Smooth muscle cell (in vitro differentiated cells): Measurements from ENCODE around the gene PCSK4. TPM values are rescaled to one million over a fixed set of nuclear protein-coding genes. Genes with fewer than 3 reads are reported as not detected.

Experiments used
- DNase-seq: peaks from one replicate; lab custom pipeline; 2025; ENCODE audit not compliant: unreplicated experiment; lab: John Stamatoyannopoulos, UW
- H2AFZ ChIP-seq: fragments of 200-600 bp; sonication (generic); 2 replicates; pipeline ENCODE4 v1.6.0; 2016; ENCODE audit warnings: antibody characterized with exemption, low read depth, mild to moderate bottlenecking
- H3F3A ChIP-seq: fragments of 200-600 bp; sonication (generic); 2 replicates; pipeline ENCODE4 v1.6.0; 2017; ENCODE audit warnings: antibody characterized with exemption, low read depth
- H3K27ac ChIP-seq: fragments of 200-600 bp; sonication (generic); 2 replicates; pipeline ENCODE4 v1.5.1; 2016; ENCODE audit warnings: low read depth, mild to moderate bottlenecking
- H3K27me3 ChIP-seq: fragments of 200-600 bp; sonication (generic); 2 replicates; pipeline ENCODE4 v1.6.1; 2016; ENCODE audit warnings: low read depth, mild to moderate bottlenecking
- H3K36me3 ChIP-seq: fragments of 200-600 bp; sonication (generic); 2 replicates; pipeline ENCODE4 v1.5.1; 2016; ENCODE audit warnings: low read depth
- H3K4me1 ChIP-seq: fragments of 200-600 bp; sonication (generic); 2 replicates; pipeline ENCODE4 v1.5.1; 2016; ENCODE audit warnings: low read depth
- H3K4me2 ChIP-seq: fragments of 200-600 bp; sonication (generic); 2 replicates; pipeline ENCODE4 v1.6.0; 2016; ENCODE audit warnings: mild to moderate bottlenecking
- H3K4me3 ChIP-seq: fragments of 200-600 bp; sonication (generic); 2 replicates; pipeline ENCODE4 v1.5.1; 2016; ENCODE audit warnings: mild to moderate bottlenecking
- H3K79me2 ChIP-seq: fragments of 200-600 bp; sonication (generic); 2 replicates; pipeline ENCODE4 v1.6.0; 2016; ENCODE audit warnings: low read depth, mild to moderate bottlenecking
- H3K9ac ChIP-seq: fragments of 200-600 bp; sonication (generic); 2 replicates; pipeline ENCODE4 v1.6.0; 2016; ENCODE audit warnings: low read depth
- H3K9me3 ChIP-seq: fragments of 200-600 bp; sonication (generic); replicated peaks from 2 replicates; pipeline ENCODE4 v1.5.1; 2016; ENCODE audit warnings: low read depth
- H4K20me1 ChIP-seq: fragments of 200-600 bp; sonication (generic); 2 replicates; pipeline ENCODE4 v1.6.0; 2016; ENCODE audit warnings: low read depth
- CTCF ChIP-seq: fragments of 200-600 bp; sonication (generic); IDR thresholded peaks from 2 replicates; pipeline ENCODE4 v1.5.1; 2017; ENCODE audit warnings: borderline replicate concordance, mild to moderate bottlenecking, antibody characterized with exemption; ENCODE audit not compliant: insufficient read depth, poor library complexity, severe bottlenecking
- WGBS: methylation state at CpG from one replicate; pipeline ENCODE4 v1.1.7; 2016; ENCODE audit warnings: low lambda C conversion rate; 5-methylcytosine and 5-hydroxymethylcytosine counted together
- polyA plus RNA-seq: library from polyadenylated mRNA; unstranded; fragments of >200 nt; fragmentation: Nextera tagmentation; extraction: Ambion mirVana; gene quantifications from 2 replicates; pipeline ENCODE4 v1.2.1, GENCODE V29; 2016
- total RNA-seq: library from RNA; depleted of rRNA; stranded (reverse); fragments of >200 nt; gene quantifications from 2 replicates; pipeline ENCODE4 v1.2.3, GENCODE V29; 2014

Gene PCSK4
- total and polyA plus RNA-seq, 2 experiments from 2014 or later = 1.7 to 8.7 TPM

DNA sequence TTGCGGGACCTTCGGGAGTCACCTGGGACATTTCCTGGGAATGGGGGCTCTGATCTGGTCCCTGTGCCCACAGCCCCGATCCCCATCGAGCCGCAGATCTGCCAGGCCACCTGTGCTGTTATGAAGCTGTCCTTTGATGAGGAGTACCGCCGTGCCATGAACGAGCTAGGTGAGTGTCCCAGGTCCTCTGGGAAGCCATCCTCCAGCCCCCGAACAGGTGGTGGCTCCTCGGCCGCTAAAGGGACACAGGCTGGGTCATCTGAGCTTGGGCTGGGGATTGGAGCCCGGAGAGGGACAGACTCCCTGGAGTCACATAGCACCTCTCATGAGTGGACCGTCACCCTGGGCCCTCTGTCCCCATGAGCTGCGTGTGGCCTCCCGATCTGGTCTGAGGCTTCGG lies 32.3 kb downstream of the PCSK4 start:
- Histone ChIP-seq H3K4me2 (no peak overlapping the region), H2AFZ (no peak overlapping the region), H3F3A (no peaks in the 10 kb centered on the region), H3K4me1 (peaks cover 2% of the 10 kb centered on the region), H3K36me3 (no peaks in the 10 kb centered on the region), H3K4me3 (no peak overlapping the region), H3K27me3 (peaks cover 38% of the 10 kb centered on the region), H3K79me2 (no peaks in the 10 kb centered on the region), H3K9ac (no peak overlapping the region), H4K20me1 (peaks cover 42% of the 10 kb centered on the region), H3K9me3 (no peaks in the 10 kb centered on the region), H3K27ac (no peak overlapping the region)
- no peak for DNase-seq
- WGBS = 92% methylated on average over 16 of the region's 16 CpGs
- no peak for TF ChIP-seq CTCF

GRCh38 chr19:1457031-1457739 lies 33.0 kb downstream of the PCSK4 start:
- no peak overlapping the region for H2AFZ ChIP-seq
- no peaks in the 10 kb centered on the region for H3K36me3 ChIP-seq
- H3K4me2 ChIP-seq = no peak overlapping the region
- no peaks in the 10 kb centered on the region for H3K79me2 ChIP-seq
- no peaks in the 10 kb centered on the region for H3K9me3 ChIP-seq
- H3F3A ChIP-seq = no peaks in the 10 kb centered on the region
- 59% methylated on average over 47 of the region's 48 CpGs for WGBS
- DNase-seq = no peak
- H3K4me1 ChIP-seq = peaks cover 9% of the 10 kb centered on the region
- no peak overlapping the region for H3K4me3 ChIP-seq
- H3K27ac ChIP-seq = no peak overlapping the region
- peaks cover 45% of the 10 kb centered on the region for H3K27me3 ChIP-seq
- TF ChIP-seq CTCF = no peak
- peaks cover 39% of the 10 kb centered on the region for H4K20me1 ChIP-seq
- no peak overlapping the region for H3K9ac ChIP-seq

- H3K36me3 ChIP-seq = no peaks in the 10 kb centered on the region
- no peaks in the 10 kb centered on the region for H3K79me2 ChIP-seq
- no peaks in the 10 kb centered on the region for H3F3A ChIP-seq
- peaks cover 54% of the 10 kb centered on the region for H3K27me3 ChIP-seq
- TF ChIP-seq CTCF = no peak
- H3K27ac ChIP-seq = no peak overlapping the region
- H3K4me2 ChIP-seq = no peak overlapping the region
- H4K20me1 ChIP-seq = peaks cover 37% of the 10 kb centered on the region
- H3K4me3 ChIP-seq = no peak overlapping the region
- WGBS = 85% methylated on average over 40 of the region's 43 CpGs
- H3K4me1 ChIP-seq = peaks cover 11% of the 10 kb centered on the region
- H3K9me3 ChIP-seq = no peaks in the 10 kb centered on the region
- no peak overlapping the region for H2AFZ ChIP-seq
- H3K9ac ChIP-seq = no peak overlapping the region
- no peak for DNase-seq
Observed at GRCh38 chr19:1456121-1456900, 33.8 kb downstream of the PCSK4 start.
